H1 (cell line): ENCODE measurements around the gene MAPKAPK5. TPM values are rescaled to one million over a fixed set of nuclear protein-coding genes. Genes with fewer than 3 reads are reported as not detected.

Experiments used
- JUN ChIP-seq: IDR thresholded peaks from 2 replicates; pipeline ENCODE4 v1.6.1; 2011; ENCODE audit warnings: low read depth, mild to moderate bottlenecking, improper control_type of control experiment, low read length
- KDM5A ChIP-seq: fragments of 200-600 bp; IDR thresholded peaks from 2 replicates; pipeline ENCODE4 v1.7.1; 2012; ENCODE audit warnings: mild to moderate bottlenecking, low read length, inconsistent platforms, mixed read lengths
- PHF8 ChIP-seq: fragments of 200-600 bp; sonication (generic); conservative IDR thresholded peaks from 2 replicates; pipeline ENCODE4 v1.7.1; 2012; ENCODE audit warnings: low read depth, mild to moderate bottlenecking, inconsistent platforms, low read length, moderate library complexity
- RAD21 ChIP-seq, 2 experiments: IDR thresholded peaks in 1 of 2; conservative IDR thresholded peaks in 1 of 2; 2 replicates each; pipeline ENCODE4 v1.6.1; 2011; ENCODE audit warnings: low read depth in 2 of 2, low read length in 2 of 2, improper control_type of control experiment in 1 of 2, inconsistent platforms in 1 of 2, mild to moderate bottlenecking in 1 of 2, moderate library complexity in 1 of 2
- SP4 ChIP-seq: IDR thresholded peaks from 2 replicates; pipeline ENCODE4 v1.6.1; 2012; ENCODE audit warnings: low read length, inconsistent platforms
- TAF1 ChIP-seq: IDR thresholded peaks from 2 replicates; pipeline ENCODE4 v1.6.1; 2011; ENCODE audit warnings: mild to moderate bottlenecking, low read depth, low read length
- TEAD4 ChIP-seq: IDR thresholded peaks from 2 replicates; pipeline ENCODE4 v1.6.1; 2012; ENCODE audit warnings: low read depth, low read length, inconsistent platforms, mixed read lengths
- polyA plus RNA-seq, 7 experiments: library from polyadenylated mRNA; depleted of rRNA in 3 of 7; stranded (reverse) in 5 of 7; unstranded in 2 of 7; fragments of >200 nt in 5 of 7; fragments of 200-250 nt in 2 of 7; gene quantifications; 1 replicate in 5 of 7; 2 replicates in 1 of 7; 4 replicates in 1 of 7; pipeline versions ENCODE4 v1.2.1 to v1.2.3, GENCODE V29; 2011 to 2013; ENCODE audit warnings: missing spikeins in 2 of 7, mixed read lengths in 2 of 7
- total RNA-seq: library from RNA; stranded (reverse); fragmentation: NEBNext Ultra II Directional; extraction: Animal tissue kit (Norgen Biotek cat#: 25700); gene quantifications from 2 replicates; pipeline ENCODE4 v1.2.1, GENCODE V29; 2021
- TF ChIP-seq, protein P1 (sequence below): fragments of 300-600 bp; sonication (generic); IDR thresholded peaks from 2 replicates; pipeline ENCODE4 v1.7.1; 2012; ENCODE audit warnings: low read length, moderate library complexity, mild to moderate bottlenecking, inconsistent platforms; ENCODE audit not compliant: insufficient replicate concordance
- TF ChIP-seq, protein P2 (sequence below): IDR thresholded peaks from 2 replicates; pipeline ENCODE4 v1.6.1; 2012; ENCODE audit warnings: inconsistent platforms

MAPKAPK5 gene
- total and polyA plus RNA-seq, 2 of the 8 experiments (the other 6 are each of a cell fraction or from before 2014, with no cell fraction given), result 40.0 to 91.5 TPM

- TF ChIP-seq, protein P1, sequence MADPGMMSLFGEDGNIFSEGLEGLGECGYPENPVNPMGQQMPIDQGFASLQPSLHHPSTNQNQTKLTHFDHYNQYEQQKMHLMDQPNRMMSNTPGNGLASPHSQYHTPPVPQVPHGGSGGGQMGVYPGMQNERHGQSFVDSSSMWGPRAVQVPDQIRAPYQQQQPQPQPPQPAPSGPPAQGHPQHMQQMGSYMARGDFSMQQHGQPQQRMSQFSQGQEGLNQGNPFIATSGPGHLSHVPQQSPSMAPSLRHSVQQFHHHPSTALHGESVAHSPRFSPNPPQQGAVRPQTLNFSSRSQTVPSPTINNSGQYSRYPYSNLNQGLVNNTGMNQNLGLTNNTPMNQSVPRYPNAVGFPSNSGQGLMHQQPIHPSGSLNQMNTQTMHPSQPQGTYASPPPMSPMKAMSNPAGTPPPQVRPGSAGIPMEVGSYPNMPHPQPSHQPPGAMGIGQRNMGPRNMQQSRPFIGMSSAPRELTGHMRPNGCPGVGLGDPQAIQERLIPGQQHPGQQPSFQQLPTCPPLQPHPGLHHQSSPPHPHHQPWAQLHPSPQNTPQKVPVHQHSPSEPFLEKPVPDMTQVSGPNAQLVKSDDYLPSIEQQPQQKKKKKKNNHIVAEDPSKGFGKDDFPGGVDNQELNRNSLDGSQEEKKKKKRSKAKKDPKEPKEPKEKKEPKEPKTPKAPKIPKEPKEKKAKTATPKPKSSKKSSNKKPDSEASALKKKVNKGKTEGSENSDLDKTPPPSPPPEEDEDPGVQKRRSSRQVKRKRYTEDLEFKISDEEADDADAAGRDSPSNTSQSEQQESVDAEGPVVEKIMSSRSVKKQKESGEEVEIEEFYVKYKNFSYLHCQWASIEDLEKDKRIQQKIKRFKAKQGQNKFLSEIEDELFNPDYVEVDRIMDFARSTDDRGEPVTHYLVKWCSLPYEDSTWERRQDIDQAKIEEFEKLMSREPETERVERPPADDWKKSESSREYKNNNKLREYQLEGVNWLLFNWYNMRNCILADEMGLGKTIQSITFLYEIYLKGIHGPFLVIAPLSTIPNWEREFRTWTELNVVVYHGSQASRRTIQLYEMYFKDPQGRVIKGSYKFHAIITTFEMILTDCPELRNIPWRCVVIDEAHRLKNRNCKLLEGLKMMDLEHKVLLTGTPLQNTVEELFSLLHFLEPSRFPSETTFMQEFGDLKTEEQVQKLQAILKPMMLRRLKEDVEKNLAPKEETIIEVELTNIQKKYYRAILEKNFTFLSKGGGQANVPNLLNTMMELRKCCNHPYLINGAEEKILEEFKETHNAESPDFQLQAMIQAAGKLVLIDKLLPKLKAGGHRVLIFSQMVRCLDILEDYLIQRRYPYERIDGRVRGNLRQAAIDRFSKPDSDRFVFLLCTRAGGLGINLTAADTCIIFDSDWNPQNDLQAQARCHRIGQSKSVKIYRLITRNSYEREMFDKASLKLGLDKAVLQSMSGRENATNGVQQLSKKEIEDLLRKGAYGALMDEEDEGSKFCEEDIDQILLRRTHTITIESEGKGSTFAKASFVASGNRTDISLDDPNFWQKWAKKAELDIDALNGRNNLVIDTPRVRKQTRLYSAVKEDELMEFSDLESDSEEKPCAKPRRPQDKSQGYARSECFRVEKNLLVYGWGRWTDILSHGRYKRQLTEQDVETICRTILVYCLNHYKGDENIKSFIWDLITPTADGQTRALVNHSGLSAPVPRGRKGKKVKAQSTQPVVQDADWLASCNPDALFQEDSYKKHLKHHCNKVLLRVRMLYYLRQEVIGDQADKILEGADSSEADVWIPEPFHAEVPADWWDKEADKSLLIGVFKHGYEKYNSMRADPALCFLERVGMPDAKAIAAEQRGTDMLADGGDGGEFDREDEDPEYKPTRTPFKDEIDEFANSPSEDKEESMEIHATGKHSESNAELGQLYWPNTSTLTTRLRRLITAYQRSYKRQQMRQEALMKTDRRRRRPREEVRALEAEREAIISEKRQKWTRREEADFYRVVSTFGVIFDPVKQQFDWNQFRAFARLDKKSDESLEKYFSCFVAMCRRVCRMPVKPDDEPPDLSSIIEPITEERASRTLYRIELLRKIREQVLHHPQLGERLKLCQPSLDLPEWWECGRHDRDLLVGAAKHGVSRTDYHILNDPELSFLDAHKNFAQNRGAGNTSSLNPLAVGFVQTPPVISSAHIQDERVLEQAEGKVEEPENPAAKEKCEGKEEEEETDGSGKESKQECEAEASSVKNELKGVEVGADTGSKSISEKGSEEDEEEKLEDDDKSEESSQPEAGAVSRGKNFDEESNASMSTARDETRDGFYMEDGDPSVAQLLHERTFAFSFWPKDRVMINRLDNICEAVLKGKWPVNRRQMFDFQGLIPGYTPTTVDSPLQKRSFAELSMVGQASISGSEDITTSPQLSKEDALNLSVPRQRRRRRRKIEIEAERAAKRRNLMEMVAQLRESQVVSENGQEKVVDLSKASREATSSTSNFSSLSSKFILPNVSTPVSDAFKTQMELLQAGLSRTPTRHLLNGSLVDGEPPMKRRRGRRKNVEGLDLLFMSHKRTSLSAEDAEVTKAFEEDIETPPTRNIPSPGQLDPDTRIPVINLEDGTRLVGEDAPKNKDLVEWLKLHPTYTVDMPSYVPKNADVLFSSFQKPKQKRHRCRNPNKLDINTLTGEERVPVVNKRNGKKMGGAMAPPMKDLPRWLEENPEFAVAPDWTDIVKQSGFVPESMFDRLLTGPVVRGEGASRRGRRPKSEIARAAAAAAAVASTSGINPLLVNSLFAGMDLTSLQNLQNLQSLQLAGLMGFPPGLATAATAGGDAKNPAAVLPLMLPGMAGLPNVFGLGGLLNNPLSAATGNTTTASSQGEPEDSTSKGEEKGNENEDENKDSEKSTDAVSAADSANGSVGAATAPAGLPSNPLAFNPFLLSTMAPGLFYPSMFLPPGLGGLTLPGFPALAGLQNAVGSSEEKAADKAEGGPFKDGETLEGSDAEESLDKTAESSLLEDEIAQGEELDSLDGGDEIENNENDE, result no peak
- TF ChIP-seq JUN (no peak), RAD21 (IDR thresholded peaks at IDR 0.05 in 1 of 2, conservative IDR thresholded peaks at IDR 0.05 in 1 of 2; ENCODE audit: low read depth in 2 of 2, low read length in 2 of 2) (no peak), SP4 (no peak), TEAD4 (no peak), PHF8 (no peak), KDM5A (no peak), TAF1 (no peak)
- TF ChIP-seq, protein P2, sequence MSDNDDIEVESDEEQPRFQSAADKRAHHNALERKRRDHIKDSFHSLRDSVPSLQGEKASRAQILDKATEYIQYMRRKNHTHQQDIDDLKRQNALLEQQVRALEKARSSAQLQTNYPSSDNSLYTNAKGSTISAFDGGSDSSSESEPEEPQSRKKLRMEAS, result no peak
- TF ChIP-seq, all 59 proteins: peak for 0
Measured at GRCh38 chr12:111936869-111937268, 94.8 kb downstream of the MAPKAPK5 start (continued).
